ENCODE data around the gene FDXR. TPM values are rescaled to one million over a fixed set of nuclear protein-coding genes. Genes with fewer than 3 reads are reported as not detected.

FDXR gene
- total RNA-seq, 4 donors from 2014 or later: 3.6 to 7.8 (median 4.6) TPM

DNA sequence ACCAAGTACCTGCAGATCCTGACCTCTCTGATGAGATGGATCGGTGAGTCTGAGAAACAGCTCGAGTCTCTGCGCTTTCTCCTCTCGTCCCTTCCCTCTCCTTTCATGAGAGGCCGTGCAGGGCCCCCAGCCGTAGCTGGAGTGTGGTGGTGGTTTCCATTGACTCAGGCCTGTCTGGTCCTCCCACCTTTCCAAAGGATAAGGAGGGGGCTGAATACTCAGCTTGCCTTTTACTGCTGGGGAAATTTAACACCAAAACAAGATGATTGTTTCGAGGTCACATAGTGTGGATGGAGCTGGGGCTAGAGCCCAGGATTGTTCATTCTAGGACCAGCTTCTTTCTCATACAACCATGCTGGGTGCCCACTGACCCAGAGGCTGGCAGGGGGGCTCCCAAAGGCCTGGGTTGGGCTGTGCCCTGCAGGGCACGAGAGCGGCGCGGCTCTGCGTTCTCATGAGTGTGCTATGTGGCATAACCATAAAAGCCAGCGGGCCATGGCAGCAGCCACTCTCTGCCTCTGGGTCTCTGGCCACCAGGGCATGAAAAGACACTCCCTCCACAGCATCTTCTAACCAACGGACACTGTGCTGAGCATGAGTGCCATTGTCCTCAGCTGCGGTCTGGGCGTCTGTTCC lies 52.9 kb downstream of the FDXR start:
- TF ChIP-seq, protein P1, sequence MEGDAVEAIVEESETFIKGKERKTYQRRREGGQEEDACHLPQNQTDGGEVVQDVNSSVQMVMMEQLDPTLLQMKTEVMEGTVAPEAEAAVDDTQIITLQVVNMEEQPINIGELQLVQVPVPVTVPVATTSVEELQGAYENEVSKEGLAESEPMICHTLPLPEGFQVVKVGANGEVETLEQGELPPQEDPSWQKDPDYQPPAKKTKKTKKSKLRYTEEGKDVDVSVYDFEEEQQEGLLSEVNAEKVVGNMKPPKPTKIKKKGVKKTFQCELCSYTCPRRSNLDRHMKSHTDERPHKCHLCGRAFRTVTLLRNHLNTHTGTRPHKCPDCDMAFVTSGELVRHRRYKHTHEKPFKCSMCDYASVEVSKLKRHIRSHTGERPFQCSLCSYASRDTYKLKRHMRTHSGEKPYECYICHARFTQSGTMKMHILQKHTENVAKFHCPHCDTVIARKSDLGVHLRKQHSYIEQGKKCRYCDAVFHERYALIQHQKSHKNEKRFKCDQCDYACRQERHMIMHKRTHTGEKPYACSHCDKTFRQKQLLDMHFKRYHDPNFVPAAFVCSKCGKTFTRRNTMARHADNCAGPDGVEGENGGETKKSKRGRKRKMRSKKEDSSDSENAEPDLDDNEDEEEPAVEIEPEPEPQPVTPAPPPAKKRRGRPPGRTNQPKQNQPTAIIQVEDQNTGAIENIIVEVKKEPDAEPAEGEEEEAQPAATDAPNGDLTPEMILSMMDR (IDR thresholded peaks at IDR 0.05): no peak
- no peak for TF ChIP-seq POLR2AphosphoS5 (IDR thresholded peaks at IDR 0.05)
- no peak for TF ChIP-seq POLR2A (IDR thresholded peaks at IDR 0.05)
- peaks cover 0 to 78% of the 10 kb centered on the region in 2 donors for H3K36me3 ChIP-seq
- 100% methylated on average over 1 of the region's 16 CpGs; no CpG with 5 or more reads in 1 of the 2 donors for WGBS, 2 donors (ENCODE audit: low coverage in 1 of 2)
- H3K27me3 ChIP-seq: no peaks in the 10 kb centered on the region
- H3K9me3 ChIP-seq: no peaks in the 10 kb centered on the region
- H3K4me3 ChIP-seq: no peak overlapping the region
- no peak overlapping the region for H3K27ac ChIP-seq
- ATAC-seq: no peak
- H3K4me1 ChIP-seq: peaks cover 0 to 33% (median 5%) of the 10 kb centered on the region in 3 donors

DNA sequence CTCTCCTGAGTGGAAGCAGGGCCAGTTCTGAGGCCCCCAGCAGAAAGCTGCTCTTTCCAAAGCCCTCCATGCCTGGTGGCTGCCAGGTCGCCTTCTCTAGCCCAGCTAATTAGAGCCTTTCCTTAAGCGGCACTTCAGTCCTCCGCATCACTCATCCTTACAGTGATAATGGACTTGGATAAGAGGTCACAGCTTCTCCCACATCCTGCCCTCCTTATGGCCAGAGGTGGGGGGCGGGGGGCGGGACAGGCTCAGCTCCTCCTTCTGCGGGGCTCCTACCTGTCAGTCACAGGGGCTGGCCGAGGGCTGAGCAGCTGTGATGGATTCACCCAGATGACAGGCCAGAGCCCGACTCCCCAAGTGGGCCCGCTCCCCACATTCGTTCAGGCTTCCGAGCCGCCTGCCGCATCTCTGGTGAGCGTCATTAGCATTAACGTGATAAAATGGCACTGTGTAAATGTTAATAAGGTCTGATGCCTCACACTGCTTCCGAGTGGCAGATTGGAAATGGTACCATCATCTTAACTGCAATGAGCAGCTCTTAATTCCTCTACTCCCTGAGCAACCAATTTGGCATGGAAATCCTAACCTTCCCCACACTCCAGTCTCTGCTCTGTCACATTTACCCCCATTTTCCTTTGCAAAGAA lies 54.4 kb downstream of the FDXR start:
- peaks cover 0 to 27% (median 5%) of the 10 kb centered on the region in 3 donors for H3K4me1 ChIP-seq
- WGBS, 2 donors (ENCODE audit: low coverage in 1 of 2): 89 to 91% methylated on average over 2 to 4 of the region's 16 CpGs
- ATAC-seq: no peak
- H3K36me3 ChIP-seq: peaks cover 0 to 73% of the 10 kb centered on the region in 2 donors
- H3K27me3 ChIP-seq: no peaks in the 10 kb centered on the region
- TF ChIP-seq, protein P1 (IDR thresholded peaks at IDR 0.05): no peak
- TF ChIP-seq POLR2A (IDR thresholded peaks at IDR 0.05): no peak
- no peak for TF ChIP-seq POLR2AphosphoS5 (IDR thresholded peaks at IDR 0.05)
- TF ChIP-seq EP300 (IDR thresholded peaks at IDR 0.05): no peak
- H3K4me3 ChIP-seq: no peak overlapping the region
- no peaks in the 10 kb centered on the region for H3K9me3 ChIP-seq
- no peak overlapping the region for H3K27ac ChIP-seq

DNA sequence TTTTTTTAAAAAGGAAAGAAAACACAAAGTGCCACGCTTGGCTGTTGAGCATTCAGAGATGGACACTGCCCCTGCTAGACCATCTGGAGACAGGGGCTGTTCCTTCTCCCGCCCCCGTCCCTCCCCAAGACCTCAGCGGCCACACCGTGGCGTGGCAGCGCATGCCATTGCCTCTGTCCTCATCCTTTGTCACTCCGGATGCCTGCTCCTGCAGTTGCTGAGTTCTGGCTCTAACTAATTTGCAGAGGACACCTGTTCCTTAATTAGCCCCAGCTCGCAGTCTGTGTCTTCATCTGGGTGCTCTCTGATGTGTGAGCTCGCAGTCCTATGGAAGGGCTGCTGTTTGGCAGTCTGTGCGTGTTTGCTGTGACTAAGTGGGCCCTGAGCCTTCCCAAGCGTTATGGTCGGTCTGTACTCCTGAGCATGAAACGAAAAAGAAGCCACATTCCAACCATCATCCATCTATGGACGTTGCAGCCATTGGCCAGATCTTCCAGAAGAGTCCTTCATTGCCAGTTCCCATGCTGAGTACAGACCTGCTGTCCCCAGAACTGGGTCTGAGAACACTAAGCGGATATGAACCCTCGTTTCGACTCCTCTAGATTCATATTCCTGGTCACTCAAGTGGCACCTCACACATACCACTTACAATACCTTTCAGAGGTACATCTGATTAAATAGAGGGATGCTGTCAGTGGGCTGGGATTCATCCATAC lies 55.7 kb downstream of the FDXR start:
- Histone ChIP-seq H3K4me1 (peaks cover 0 to 27% (median 6%) of the 10 kb centered on the region in 3 donors), H3K27me3 (no peaks in the 10 kb centered on the region), H3K4me3 (no peak overlapping the region), H3K27ac (no peak overlapping the region), H3K9me3 (no peaks in the 10 kb centered on the region), H3K36me3 (peaks cover 0 to 68% of the 10 kb centered on the region in 2 donors)
- ATAC-seq: no peak
- TF ChIP-seq POLR2AphosphoS5 (IDR thresholded peaks at IDR 0.05) (no peak), POLR2A (IDR thresholded peaks at IDR 0.05) (no peak), EP300 (IDR thresholded peaks at IDR 0.05) (no peak)
- TF ChIP-seq, protein P1 (IDR thresholded peaks at IDR 0.05): no peak
- 89 to 93% methylated on average over 3 to 6 of the region's 18 CpGs for WGBS, 2 donors (ENCODE audit: low coverage in 1 of 2)

DNA sequence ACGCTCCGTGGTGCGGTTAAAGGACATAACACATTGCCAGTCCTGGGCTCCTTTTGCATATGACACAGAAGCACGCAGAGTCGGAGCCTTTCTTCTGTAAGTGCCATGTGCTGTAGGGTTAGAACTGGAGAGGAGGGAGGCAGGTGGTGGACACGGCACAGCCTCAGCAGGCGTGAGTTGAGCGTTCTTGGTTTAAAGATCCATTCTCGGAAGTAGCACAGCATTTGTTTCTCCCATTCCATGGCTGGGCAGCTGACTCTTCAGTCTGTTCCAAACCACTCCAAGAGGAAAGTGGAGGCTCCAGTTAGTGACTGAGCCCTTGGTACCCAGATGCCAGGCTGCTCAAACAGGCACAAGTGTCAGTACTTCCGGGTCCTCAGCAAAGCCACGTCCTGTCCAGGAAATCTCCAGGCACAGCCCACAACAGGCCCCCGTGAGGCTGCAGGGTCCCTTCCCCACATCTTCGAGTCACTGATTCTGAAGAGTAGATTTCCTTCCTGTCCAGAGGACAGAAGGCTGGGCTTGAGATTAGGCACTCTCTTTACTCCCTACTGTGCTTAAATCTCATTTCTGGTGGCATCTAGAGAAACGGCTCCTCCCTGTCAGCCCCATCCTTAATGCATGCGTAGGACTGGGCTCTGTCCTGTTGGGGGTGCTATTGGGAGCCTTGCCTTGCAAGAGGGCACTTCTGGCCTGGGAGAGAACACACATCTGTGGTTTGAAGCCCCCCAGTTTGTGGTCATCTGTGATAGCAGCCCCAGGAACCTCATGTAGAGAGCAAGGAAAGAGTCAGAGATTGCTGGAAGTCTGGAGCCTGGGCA lies 57.0 kb downstream of the FDXR start:
- Histone ChIP-seq H3K27me3 (no peaks in the 10 kb centered on the region), H3K36me3 (peaks cover 0 to 66% of the 10 kb centered on the region in 2 donors), H3K4me3 (no peak overlapping the region), H3K27ac (no peak overlapping the region), H3K4me1 (peaks cover 0 to 24% (median 7%) of the 10 kb centered on the region in 3 donors), H3K9me3 (no peaks in the 10 kb centered on the region)
- ATAC-seq: no peak
- TF ChIP-seq, protein P1 (IDR thresholded peaks at IDR 0.05): no peak
- no peak for TF ChIP-seq POLR2A (IDR thresholded peaks at IDR 0.05)
- no peak for TF ChIP-seq POLR2AphosphoS5 (IDR thresholded peaks at IDR 0.05)
- no peak for TF ChIP-seq EP300 (IDR thresholded peaks at IDR 0.05)
- whole genome bisulfite sequencing, 2 donors (ENCODE audit: low coverage in 1 of 2): 82 to 100% methylated on average over 3 to 10 of the region's 15 CpGs
